Activated CD8-positive, alpha-beta memory T cell treated with anti-CD3 and anti-CD28 coated beads for 48 hours (primary cell): Measurements from ENCODE around the gene GRB2.
"Not testable (repeated sequence)": the region's sequence is repeated elsewhere in the genome, so short reads cannot be mapped to it uniquely, and the experiment has no call there.

Experiments used
- DNase-seq, 3 experiments: peaks; one replicate each; pipeline ENCODE4 v3.0.0-alpha.2; 2020; ENCODE audit warnings: low read depth in 2 of 3, low spot score in 2 of 3

GRB2 gene

GRCh38 chr17:75321506-75321905 is 84.0 kb downstream of the GRB2 start:
- no peak for DNase-seq

DNA sequence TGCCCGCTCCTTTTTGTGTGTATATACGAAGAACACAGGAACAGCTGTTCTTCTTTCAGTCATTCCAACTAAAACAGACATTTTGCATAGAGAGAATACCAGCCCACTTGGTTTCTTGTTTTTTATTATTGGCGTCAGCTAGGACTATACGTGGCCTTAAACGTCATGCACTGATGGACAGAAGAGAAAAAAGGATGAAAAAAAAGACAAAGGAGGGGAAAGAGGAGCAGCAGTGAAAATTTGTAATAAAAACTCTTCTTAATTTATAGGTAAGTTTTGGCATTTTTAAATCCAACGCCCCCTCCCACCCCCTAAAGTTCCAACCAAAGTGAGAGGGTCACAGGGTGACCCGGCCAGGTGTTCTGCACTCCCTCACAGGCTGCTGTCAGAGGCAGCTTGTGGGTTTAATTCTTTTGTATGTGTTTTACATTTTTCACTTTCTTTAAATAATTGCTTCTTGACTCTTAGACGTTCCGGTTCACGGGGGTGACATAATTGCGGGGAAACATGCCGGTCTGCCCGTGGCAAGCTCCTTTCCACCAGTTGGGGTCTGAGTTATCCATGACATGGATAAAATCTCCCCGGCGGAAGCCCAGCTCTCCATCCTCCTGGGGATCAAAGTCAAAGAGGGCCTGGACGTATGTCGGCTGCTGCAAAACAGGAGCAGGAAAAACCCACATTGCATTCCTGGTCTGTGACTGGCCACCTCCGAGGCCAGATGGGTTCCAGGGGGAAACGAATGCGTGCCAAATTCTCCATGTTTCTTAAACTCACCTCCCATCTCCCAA is 85.4 kb downstream of the GRB2 start:
- no peak for DNase-seq

DNA sequence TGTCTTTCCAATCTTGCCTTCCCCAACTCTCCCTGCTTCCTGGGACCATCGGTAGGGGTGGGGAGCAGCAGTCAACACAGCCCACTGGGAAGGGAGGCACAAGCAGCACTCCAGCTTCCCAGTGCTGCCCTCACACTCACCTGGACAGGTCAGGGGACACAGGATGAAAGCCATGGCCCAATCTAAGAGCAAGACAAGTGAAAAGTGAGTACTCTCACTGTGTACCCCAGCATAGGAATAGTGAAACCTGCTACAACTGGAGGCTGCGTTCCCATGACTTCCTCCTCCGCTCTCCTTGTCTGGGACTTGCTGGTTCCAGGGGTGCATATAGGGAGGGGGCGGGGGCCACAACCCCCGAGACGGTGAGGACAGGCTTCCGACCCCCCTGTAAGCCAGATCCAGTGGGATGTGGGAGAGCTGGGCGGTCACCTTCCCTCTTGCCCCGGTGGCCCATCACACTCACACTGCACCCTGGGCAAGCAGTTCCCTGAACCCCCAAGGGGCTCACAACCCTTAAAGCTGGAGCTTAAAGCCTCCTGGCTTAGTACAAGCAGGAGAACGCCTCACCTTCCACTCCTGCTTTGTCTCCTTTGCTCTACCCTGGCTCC is 86.8 kb downstream of the GRB2 start:
- no peak for DNase-seq

DNA sequence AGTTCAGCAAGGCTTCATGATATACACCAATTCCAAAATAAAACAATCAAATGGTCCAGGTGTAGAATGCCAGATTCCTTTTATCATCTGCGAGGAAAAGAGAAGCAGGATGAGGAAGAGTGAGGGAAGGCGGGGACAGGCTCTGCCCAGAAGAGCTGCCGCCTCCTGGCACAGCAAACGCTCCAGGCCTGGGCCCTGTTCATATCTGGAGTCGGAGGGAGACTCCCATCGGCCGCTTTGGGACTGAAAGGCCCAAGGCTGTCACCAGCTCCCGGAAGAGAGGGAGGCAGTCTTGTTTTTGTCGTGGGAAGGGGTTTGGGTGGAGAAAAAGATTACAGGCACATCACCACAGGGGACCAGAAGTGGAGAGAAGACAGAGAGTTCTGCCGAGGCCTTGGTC is 87.3 kb downstream of the GRB2 start:
- DNase-seq = no peak

- DNase-seq = no peak
Measured at GRCh38 chr17:75317671-75318070, 87.8 kb downstream of the GRB2 start.

GRCh38 chr17:75316253-75316652 is 89.2 kb downstream of the GRB2 start:
- DNase-seq = no peak

GRCh38 chr17:75315541-75316243 is 89.8 kb downstream of the GRB2 start:
- no peak for DNase-seq

- no peak for DNase-seq
Measured at GRCh38 chr17:75313941-75314551, 91.4 kb downstream of the GRB2 start.

DNA sequence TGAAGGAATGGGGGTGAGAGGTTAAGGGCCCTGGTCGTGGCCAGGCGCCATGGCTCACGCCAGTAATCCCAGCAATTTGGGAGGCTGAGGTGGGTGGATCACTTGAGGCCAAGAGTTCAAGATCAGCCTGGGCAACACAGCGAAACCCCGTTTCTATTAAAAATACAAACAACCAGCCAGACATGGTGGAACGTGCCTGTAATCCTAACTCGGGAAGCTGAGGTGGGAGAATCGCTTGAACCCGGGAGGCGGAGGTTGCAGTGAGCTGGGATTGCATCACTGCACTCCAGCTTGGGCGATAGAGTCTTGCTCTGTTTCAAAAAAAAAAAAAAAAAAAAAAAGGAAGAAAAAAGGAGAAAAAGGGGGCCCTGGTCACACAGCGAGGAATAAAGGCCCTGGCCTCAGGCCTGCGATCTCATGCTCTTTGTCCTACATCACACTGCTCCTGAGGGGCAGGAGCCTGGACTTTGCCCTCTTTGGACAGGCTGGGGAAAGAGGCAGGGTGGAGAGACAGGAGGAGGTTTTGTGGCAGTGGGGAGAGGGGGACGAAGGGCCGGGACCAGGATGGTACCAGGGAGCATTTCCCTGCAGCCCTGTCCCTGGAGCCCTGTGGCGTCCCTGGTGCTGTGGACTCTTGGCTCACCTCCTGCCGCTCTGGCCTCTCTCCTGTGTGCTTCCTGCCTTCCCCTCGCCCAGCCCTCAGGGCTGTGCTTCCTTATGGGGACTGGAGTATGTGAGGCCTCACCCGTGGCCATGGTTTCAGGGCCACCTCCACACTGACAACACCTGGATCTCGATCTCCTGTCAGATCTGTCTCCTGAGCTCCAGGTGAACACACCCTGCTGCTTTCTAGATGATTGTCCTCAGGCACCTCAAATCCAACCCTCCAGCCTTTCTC is 96.5 kb downstream of the GRB2 start:
- no peak for DNase-seq

GRCh38 chr17:75307957-75308731 is 97.3 kb downstream of the GRB2 start:
- no peak for DNase-seq

DNA sequence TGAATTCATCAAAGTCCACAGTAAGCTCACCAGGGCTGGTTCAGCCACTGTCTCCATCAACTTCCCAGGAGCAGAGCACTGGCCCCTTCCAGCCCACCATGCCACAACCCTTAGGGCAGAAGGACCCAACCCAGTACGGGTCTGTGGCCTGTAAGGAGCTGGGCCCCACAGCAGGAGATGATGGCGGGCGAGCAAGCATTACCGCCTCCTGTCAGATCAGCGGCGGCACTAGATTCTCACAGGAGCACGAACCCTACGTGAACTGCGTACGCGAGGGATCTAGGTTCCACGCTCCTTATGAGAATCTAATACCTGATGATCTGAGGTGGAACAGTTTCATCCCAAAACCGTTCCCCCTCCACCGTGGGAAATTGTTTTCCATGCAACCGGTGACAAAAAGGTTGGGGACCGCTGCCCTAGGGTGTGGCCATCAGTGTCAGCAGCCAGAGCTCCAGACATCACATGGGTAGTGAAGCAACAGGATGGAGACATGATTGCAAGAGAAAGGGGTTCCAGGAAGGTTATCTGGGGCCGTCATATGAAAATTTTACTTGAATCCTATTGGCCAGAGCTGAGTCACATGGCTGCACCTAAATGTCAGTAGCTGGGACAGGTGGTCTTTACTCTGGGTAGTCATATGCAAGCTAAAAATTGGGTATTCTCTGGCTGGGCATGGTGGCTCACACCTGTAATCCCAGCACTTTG is 103.8 kb downstream of the GRB2 start:
- no peak for DNase-seq

DNA sequence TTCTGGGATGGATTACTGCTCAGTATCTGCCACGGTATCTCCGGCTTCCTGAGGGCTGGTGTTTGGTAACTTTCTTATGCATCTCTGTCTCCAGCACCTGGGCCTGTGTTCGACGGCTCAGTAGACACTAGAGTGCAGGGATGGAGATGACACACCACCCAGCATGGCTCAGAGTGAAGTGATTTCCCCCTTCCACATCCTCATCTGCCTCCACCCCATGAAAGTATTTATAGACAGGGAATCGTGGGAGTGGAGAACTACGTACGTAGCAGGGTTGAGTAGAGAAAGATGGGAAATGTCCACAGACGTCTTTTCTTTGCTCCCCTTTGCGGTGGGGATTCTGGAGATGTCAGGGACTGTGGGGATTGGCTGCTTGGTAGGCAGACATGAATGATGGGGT is 104.4 kb downstream of the GRB2 start:
- DNase-seq = no peak

GRCh38 chr17:75300280-75300679 is 105.2 kb downstream of the GRB2 start:
- DNase-seq = no peak

GRCh38 chr17:75295201-75296158 is 110.0 kb downstream of the GRB2 start:
- DNase-seq = no peak

DNA sequence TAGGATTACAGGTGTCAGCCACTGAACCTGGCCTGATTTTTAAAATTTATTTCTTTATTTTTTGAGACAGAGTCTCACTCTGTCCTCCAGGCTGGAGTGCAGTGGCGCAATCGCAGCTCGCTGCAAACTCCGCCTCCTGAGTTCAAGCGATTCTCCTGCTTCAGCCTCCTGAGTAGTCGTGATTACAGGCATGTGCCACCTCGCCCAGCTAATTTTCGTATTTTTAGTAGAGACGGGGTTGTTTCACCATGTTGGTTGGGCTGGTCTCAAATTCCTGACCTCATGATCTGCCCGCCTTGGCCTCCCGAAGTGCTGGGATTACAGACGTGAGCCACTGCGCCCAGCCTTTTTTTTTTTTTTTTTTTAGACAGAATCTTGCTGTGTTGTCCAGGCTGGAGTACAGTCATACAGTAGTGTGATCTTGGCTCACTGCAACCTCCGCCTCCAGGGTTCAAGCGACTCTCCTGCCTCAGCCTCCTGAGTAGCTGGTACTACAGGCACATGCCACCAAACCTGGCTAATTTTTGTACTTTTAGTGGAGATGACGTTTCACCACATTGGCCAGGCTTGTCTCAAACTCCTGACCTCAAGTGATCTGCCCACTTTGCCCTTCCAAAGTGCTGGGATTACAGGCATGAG is 112.5 kb downstream of the GRB2 start:
- DNase-seq = not testable (repeated sequence)

DNA sequence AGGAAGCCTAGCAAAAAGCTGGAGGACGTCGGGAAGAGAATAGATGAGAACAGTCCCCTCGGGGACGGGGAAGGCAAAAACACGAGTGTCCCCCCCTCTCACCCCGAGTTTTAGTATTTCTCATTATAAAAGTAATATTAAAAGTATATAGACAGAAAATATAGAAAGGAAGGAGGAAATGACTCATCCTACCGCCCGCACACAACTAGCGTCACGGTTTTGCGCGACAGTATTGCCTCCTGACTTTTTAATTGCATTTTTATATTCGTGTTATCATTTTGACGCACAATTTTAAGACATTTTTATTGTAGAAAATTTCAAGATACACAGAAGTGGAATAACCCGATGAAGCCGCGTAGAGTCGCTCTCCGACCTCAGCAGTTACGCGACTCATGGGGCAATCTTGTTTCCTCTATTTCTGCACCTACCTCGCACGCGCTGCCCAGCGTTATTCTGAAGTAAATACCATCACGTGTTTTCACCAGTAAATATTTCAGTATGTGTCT is 115.6 kb downstream of the GRB2 start:
- DNase-seq = peak in 1 of 3 experiments; percentile 40

- DNase-seq = peak; percentile 74 to 91 (median 88)
Measured at GRCh38 chr17:75289115-75289831, 116.2 kb downstream of the GRB2 start, which contains the start of gene SLC25A19. Gene SLC25A19 (minus strand): TSS chr17:75289433. CDS start chr17:75286764, 2,669 bp downstream.
